B cell (primary cell): ENCODE data around the gene NBPF3.
"Not testable (repeated sequence)": the region's sequence is repeated elsewhere in the genome, so short reads cannot be mapped to it uniquely, and the experiment has no call there.

ENCODE experiments used
- EZH2 ChIP-seq: IDR thresholded peaks from 2 replicates; pipeline ENCODE4 v1.6.1; 2012; ENCODE audit warnings: borderline replicate concordance, low read depth, mild to moderate bottlenecking, moderate library complexity, low read length; ENCODE audit not compliant: insufficient read depth, poor library complexity, severe bottlenecking
- TF ChIP-seq, protein P1 (sequence below): fragments of 200-600 bp; IDR thresholded peaks from one replicate; pipeline ENCODE4 v1.8.0; 2022; ENCODE audit warnings: antibody characterized with exemption, mild to moderate bottlenecking

DNA sequence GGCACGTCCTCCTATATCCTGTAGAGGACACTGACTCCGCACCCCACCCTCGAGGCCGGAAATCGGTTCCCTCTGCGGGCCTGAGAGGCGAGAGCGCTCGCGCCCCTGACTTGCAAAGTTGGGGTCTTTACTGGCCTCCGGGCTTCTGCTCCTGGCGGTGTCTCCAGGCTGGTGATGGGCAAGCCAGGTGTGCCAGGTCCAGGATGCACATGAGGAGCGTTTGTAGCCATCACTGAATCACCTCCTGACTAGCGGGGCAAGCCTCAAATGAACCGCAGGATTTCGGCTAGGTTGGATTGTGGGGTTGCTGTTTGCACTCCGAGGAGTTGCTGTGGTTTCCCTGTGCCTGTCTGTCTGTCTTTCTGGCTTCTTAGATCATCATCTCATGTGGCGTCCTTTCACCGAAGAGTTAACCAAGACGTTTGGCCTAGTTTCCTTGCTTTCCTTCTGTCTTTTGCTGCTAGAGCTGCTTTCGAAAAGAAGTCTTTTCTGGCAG is 741 bp downstream of the NBPF3 start:
- TF ChIP-seq, protein P1, sequence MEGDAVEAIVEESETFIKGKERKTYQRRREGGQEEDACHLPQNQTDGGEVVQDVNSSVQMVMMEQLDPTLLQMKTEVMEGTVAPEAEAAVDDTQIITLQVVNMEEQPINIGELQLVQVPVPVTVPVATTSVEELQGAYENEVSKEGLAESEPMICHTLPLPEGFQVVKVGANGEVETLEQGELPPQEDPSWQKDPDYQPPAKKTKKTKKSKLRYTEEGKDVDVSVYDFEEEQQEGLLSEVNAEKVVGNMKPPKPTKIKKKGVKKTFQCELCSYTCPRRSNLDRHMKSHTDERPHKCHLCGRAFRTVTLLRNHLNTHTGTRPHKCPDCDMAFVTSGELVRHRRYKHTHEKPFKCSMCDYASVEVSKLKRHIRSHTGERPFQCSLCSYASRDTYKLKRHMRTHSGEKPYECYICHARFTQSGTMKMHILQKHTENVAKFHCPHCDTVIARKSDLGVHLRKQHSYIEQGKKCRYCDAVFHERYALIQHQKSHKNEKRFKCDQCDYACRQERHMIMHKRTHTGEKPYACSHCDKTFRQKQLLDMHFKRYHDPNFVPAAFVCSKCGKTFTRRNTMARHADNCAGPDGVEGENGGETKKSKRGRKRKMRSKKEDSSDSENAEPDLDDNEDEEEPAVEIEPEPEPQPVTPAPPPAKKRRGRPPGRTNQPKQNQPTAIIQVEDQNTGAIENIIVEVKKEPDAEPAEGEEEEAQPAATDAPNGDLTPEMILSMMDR, result not testable (repeated sequence)
- not testable (repeated sequence) for TF ChIP-seq EZH2
